Measurements from ENCODE around the gene ZKSCAN1.
"Not testable (repeated sequence)": the region's sequence is repeated elsewhere in the genome, so short reads cannot be mapped to it uniquely, and the experiment has no call there.

The ZKSCAN1 gene

GRCh38 chr7:100015232-100016214 lies at the start of gene ZKSCAN1:
ZKSCAN1 (plus strand) TSS chr7:100015596; CDS start chr7:100023507, 7,911 bp downstream.
- DNase-seq, result peak; percentile 90

DNA sequence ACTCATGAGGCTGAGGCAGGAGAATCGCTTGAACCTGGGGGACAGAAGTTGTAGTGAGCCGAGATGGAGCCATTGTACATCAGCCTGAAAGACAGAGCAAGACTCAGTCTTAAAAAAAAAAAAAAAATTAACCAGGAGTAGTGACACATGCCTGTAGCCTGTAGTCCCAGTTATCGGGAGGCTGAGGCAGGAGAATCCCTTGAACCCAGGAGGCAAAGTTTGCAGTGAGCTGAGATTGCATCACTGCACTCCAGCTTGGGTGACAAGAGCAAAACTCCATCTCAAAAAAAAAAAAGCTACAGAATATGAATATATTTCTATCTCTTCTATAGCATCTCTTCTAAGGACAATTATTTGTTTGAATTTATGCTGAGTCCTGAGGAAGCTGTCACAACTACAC lies 46.1 kb upstream of the ZKSCAN1 start:
- no peak for DNase-seq

DNA sequence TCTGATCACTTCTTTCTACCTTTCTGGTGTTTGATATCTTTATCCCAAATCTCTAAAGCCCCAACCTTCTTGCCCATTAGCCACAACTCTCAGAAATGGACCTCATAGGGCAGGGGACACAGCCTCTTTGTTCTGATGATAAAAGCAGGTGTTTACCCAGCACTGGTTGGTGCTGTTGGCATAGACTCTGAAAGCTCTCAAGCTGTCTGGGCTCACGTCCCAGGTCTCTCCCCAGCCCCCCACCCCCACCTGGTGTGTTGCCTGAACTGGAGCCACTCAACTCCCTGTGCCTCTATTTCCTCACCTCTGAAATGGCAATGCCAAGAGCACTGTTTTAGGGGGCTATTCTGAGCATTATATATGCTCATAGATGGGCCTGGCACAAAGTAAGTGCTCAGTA lies 45.6 kb upstream of the ZKSCAN1 start:
- not testable (repeated sequence) for DNase-seq

GRCh38 chr7:99971242-99971641 lies 44.2 kb upstream of the ZKSCAN1 start:
- no peak for DNase-seq

GRCh38 chr7:99973817-99974216 lies 41.6 kb upstream of the ZKSCAN1 start:
- DNase-seq, result not testable (repeated sequence)

DNA sequence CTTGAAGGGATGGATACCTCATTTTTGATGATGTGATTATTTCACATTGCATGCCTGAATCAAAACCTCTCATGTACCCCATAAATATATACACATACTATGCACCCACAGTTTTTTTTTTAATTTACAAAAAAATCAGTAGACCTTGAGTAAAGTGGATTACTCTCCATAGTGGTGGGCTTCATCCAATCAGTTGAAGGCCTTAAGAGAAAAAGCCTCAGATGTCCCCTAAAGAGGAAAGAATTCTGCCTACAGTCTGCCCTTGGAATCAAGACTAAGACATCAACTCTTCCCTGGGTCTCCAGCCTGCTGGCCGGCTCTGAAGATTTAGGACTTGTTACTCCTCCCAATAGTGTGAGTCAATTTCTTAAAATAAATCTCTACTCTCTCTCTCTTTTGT lies 40.7 kb upstream of the ZKSCAN1 start:
- no peak for DNase-seq

- DNase-seq, result no peak
Measured at GRCh38 chr7:99975782-99976521, 39.4 kb upstream of the ZKSCAN1 start, which contains the start of gene AZGP1. AZGP1 (minus strand) TSS chr7:99976031; CDS start chr7:99976020, 11 bp downstream.

GRCh38 chr7:99976626-99977025 lies 38.8 kb upstream of the ZKSCAN1 start:
- no peak for DNase-seq

DNA sequence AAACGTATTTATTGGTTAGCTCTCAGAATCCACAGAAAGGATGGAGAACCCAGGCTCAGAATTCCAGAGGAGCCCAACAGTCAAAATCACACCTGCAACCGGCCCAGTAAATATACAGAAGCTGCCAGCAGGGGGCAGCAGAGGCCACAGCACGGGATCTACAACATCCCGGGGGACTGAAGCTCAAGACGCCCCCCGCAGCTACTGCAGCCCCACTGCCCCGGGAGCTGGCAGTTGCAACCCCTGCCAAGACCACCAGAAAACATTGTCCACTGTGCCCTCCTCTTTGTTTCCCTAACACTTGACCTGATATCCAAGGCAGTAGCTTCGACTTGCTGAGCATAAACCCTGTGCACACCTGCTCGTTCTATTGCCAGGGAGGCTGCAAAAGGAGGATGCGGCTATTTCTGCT lies 35.6 kb upstream of the ZKSCAN1 start:
- DNase-seq, result peak; percentile 20

DNA sequence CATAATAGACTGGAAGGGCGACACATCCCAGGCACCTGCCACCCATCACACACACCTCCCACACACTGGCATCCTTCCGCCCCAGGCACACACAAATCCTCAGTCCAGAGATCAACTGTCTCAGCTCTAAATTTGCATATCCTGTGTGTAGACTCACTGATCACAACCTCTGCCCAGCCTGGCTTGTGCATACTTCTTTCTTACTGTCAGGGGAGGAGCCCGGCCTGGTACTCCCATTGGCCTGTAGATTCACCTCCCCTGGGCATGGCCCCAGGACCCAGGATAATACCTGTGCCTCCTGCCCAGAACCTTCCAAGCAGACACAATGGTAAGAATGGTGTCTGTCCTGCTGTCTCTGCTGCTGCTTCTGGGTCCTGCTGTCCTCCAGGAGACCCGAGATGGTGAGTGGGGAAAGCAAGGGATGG lies 34.9 kb upstream of the ZKSCAN1 start:
- DNase-seq, result not testable (repeated sequence)

- not testable (repeated sequence) for DNase-seq
Measured at GRCh38 chr7:99981066-99981465, 34.3 kb upstream of the ZKSCAN1 start.

DNA sequence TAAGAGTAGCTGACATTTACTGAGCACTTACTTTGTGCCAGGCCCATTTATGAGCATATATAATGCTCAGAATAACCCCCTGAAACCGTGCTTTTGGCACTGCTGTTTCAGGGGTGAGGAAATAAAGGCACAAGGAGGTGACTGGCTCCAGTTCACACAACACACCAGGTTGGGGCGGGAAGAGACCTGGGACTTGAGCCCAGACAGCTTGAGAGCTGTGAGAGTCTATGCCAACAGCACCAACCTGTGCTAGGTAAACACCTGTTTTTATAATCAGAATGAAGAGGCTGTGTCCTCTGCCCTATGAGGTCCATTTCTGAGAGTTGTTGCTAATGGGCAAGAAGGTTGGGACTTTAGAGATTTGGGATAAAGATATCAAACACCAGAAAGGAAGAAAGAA lies 30.8 kb upstream of the ZKSCAN1 start:
- no peak for DNase-seq

DNA sequence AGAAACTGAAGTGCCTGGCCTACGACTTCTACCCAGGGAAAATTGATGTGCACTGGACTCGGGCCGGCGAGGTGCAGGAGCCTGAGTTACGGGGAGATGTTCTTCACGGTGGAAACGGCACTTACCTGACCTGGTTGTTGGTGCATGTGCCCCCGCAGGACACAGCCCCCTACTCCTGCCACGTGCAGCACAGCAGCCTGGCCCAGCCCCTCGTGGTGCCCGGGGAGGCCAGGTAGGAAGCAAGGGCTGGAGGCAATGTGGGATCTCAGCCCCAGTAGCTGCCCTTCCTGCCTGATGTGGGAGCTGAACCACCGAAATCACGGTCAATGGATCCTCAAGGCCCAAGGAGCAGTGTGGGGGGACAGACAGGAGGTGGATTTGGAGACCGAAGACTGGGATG lies 28.1 kb upstream of the ZKSCAN1 start:
- not testable (repeated sequence) for DNase-seq

DNA sequence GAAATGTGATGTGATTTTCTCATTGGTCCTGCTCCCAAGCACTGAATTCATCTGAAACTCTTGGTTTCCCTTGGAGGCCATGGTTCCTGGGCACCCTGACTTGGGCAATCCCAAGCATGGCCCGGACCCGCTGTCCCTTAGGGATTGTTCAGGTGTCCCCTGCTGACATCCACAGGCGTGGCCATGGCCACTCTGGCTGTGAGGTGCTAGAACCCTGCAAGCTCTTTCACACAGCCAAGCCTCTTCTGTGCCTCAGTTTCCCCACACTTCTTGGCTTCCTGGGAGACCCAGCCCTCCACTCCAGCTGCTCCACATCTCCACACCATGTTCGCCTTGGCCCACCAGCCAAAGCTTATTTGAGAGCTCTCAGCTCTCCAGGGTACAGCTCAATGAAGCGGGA lies 27.6 kb upstream of the ZKSCAN1 start:
- DNase-seq, result no peak

- DNase-seq, result no peak
Measured at GRCh38 chr7:99990460-99990852, 24.9 kb upstream of the ZKSCAN1 start.

DNA sequence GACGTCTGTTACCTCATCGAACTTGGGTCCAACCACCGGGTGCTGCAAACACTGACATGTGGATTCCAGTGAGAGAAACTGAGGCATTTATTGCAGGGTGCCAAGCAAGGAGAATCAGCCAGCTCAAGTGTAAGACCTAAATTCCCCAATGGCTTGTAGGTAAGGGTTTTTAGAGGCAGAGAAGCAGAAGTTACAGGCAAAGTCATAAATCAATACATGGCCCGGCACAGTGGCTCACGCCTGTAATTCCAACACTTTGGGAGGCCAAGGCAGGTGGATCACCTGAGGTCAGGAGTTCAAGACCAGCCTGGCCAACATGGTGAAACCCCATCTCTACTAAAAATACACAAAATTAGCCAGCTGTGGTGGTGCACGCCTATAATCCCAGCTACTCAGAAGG lies 23.9 kb upstream of the ZKSCAN1 start:
- DNase-seq, result not testable (repeated sequence)

DNA sequence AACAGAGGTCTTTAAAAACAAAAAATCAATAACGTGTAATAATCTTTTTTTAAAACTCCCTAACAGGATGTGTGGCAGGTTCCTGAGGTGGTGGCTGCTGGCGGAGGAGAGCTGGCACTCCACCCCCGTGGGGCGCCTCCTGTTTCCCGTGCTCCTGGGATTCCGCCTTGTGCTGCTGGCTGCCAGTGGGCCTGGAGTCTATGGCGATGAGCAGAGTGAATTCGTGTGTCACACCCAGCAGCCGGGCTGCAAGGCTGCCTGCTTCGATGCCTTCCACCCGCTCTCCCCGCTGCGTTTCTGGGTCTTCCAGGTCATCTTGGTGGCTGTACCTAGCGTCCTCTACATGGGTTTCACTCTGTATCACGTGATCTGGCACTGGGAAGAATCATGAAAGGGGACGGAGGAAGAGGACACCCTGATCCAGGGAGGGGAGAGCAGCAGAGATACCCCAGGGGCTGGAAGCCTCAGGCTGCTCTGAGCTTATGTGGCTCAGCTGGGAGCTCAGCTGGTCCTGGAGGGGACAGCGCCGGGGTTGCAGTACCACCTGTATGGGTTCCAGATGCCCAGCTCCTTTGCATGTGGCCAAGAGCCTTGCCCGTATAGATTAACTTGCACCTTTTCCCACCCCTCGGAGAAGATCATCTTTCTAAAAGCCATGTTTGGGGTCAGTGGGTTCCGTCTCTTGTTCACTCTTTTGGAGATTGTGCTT lies 22.9 kb upstream of the ZKSCAN1 start:
- DNase-seq, result no peak

DNA sequence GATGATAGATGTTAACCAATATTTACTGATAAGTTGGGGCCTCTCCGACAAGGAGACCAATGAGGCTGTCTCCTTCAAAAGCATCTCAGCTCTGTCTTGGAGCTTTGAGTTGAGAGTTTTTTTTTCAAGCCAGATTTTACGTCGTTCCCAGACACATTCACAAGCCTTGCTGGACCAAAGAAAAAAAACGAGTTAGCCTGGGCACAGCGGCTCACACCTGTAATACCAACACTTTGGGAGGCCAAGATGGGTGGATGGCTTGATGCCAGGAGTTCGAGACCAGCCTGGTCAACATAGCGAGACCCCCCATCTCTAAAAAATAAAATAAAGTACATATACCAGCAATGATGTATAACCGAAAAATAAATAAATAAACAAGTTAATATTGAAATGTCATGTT lies 20.6 kb upstream of the ZKSCAN1 start:
- no peak for DNase-seq

GRCh38 chr7:99996755-99997544 lies 18.4 kb upstream of the ZKSCAN1 start:
- no peak for DNase-seq

DNA sequence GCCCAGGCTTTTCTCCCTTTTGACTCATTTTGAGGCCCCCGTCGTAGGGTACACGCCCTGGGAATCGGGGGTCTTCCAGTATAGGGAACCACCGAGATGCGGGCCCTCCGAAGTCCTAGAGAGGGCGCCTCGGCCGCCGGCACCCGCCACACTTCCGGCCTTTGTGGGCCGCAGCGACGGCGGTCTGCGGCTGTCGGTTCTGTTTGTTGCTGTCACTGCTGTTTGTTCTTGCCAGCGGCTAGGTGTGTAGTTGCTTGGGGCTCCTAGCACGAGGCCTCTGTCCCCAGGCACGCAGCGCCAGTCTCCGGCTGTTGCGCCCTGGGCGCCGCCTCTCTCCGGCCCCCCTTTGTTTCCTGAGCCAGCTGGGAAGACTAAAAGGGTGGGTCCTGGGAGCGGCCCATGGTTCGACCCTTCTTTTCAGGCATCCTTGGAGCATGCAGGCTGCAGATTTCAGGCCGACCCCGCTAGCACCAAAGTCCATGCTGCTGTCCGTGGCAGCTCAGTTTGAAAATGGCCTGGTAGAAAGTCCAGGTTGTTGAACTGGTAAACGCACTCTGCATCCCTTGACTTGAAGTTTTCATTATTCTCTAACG lies 17.8 kb upstream of the ZKSCAN1 start:
- peak; percentile 77 for DNase-seq

DNA sequence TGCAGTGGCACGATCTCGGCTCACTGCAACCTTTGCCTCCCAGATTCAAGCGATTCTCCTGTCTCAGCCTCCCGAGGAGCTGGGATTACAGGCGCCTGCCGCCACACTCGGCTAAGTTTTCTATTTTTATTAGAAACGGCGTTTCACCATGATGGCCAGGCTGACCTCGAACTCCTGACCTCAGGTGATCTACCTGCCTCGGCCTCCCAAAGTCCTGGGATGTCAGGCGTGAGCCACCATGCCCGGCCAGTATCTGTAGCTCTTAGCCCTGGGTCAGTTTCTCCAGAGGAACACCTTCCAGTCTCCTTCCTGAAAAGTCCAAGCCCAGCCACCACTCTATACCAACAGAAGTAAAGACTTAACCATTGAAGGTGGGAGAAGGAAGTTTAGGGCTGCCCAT lies 15.2 kb upstream of the ZKSCAN1 start:
- DNase-seq, result no peak
